HEK293T (cell line): ENCODE measurements around the gene HBE1.

Experiments used
- CTCF ChIA-PET: fragments of 350-600 bp; formaldehyde crosslinking; extraction: SDS; loops from one replicate; lab custom pipeline; 2021; ENCODE audit warnings: antibody characterized with exemption, inconsistent platforms; lab: Yijun Ruan, JAX
- POLR2A ChIA-PET: fragments of 350-600 bp; formaldehyde crosslinking; extraction: SDS; loops from one replicate; lab custom pipeline; 2020; ENCODE audit warnings: antibody characterized with exemption, inconsistent platforms; lab: Yijun Ruan, JAX
- DNase-seq: peaks from one replicate; pipeline ENCODE4 v3.0.0; 2012; ENCODE audit warnings: mixed read lengths; ENCODE audit errors: extremely low spot score
- ARNT ChIP-seq: fragments of 450-650 bp; IDR thresholded peaks from 2 replicates; pipeline ENCODE4 v1.6.1; 2017; ENCODE audit warnings: mild to moderate bottlenecking
- BHLHE40 ChIP-seq: fragments of 450-650 bp; IDR thresholded peaks from 2 replicates; pipeline ENCODE4 v1.6.1; 2016; ENCODE audit warnings: mild to moderate bottlenecking, moderate library complexity, borderline replicate concordance
- CTBP1 ChIP-seq: fragments of 450-650 bp; IDR thresholded peaks from 2 replicates; pipeline ENCODE4 v1.6.1; 2016; ENCODE audit warnings: borderline replicate concordance
- ELF4 ChIP-seq: fragments of 450-650 bp; IDR thresholded peaks from 2 replicates; pipeline ENCODE4 v1.6.1; 2017; ENCODE audit warnings: antibody characterized with exemption
- FOXA1 ChIP-seq: fragments of 450-650 bp; IDR thresholded peaks from 2 replicates; pipeline ENCODE4 v1.6.1; 2016; ENCODE audit warnings: mild to moderate bottlenecking
- FOXK2 ChIP-seq: fragments of 450-650 bp; IDR thresholded peaks from 2 replicates; pipeline ENCODE4 v1.6.1; 2016; ENCODE audit warnings: mild to moderate bottlenecking
- FOXM1 ChIP-seq: fragments of 450-650 bp; IDR thresholded peaks from 2 replicates; pipeline ENCODE4 v1.6.1; 2017; ENCODE audit warnings: mild to moderate bottlenecking, borderline replicate concordance
- HDGF ChIP-seq: fragments of 450-650 bp; IDR thresholded peaks from 2 replicates; pipeline ENCODE4 v1.6.1; 2017; ENCODE audit warnings: antibody characterized with exemption, borderline replicate concordance
- L3MBTL2 ChIP-seq: fragments of 450-650 bp; conservative IDR thresholded peaks from 2 replicates; pipeline ENCODE4 v1.6.1; 2016; ENCODE audit warnings: mild to moderate bottlenecking
- LEF1 ChIP-seq: fragments of 450-650 bp; IDR thresholded peaks from 2 replicates; pipeline ENCODE4 v1.6.1; 2017; ENCODE audit warnings: mild to moderate bottlenecking, borderline replicate concordance
- NFRKB ChIP-seq: fragments of 450-650 bp; IDR thresholded peaks from 2 replicates; pipeline ENCODE4 v1.6.1; 2016; ENCODE audit warnings: mild to moderate bottlenecking, moderate library complexity
- PKNOX1 ChIP-seq: fragments of 450-650 bp; IDR thresholded peaks from 2 replicates; pipeline ENCODE4 v1.6.1; 2016
- SP1 ChIP-seq: fragments of 450-650 bp; IDR thresholded peaks from 2 replicates; pipeline ENCODE4 v1.6.1; 2017
- SUZ12 ChIP-seq: fragments of 450-650 bp; IDR thresholded peaks from 2 replicates; pipeline ENCODE4 v1.6.1; 2016; ENCODE audit warnings: mild to moderate bottlenecking
- TARDBP ChIP-seq: fragments of 450-650 bp; IDR thresholded peaks from 2 replicates; pipeline ENCODE4 v1.6.1; 2016
- ZNF384 ChIP-seq: fragments of 450-650 bp; IDR thresholded peaks from 2 replicates; pipeline ENCODE4 v1.6.1; 2016

The HBE1 gene

GRCh38 chr11:5234381-5234834, 35.3 kb downstream of the HBE1 start, which contains the start of gene HBD:
Gene HBD (minus strand): TSS chr11:5234483. CDS start chr11:5234433, 50 bp downstream.
- ChIA-PET CTCF (no interaction called here), POLR2A (no interaction called here)
- TF ChIP-seq PKNOX1 = no peak
- no peak for TF ChIP-seq SP1
- no peak for TF ChIP-seq FOXK2
- no peak for TF ChIP-seq ELF4
- no peak for TF ChIP-seq CTBP1
- TF ChIP-seq HDGF = no peak
- no peak for TF ChIP-seq L3MBTL2
- no peak for TF ChIP-seq LEF1
- TF ChIP-seq FOXA1 = no peak
- TF ChIP-seq BHLHE40 = no peak
- no peak for TF ChIP-seq ZNF384
- DNase-seq = no peak

DNA sequence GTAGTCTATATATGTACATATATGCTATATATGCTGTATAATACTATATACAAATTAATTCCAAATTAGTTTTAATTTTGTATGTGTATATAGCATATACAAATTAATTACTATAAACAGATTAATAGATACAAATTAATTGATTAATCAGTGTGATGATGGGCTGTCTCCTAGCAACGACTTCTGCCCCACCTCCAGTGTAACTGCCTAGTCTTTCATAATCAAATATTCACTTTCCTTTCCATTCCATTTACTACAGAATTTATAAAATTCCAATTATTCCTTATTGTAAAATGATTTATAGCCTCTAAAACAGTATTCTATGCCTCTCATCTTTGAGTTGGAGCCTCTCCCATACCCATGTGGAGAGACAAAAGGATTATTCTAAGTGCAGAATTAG, 36.4 kb downstream of the HBE1 start:
- ChIA-PET CTCF (no interaction called here), POLR2A (no interaction called here)
- DNase-seq = no peak
- TF ChIP-seq ZNF384 = no peak
- no peak for TF ChIP-seq L3MBTL2
- TF ChIP-seq ELF4 = no peak
- no peak for TF ChIP-seq PKNOX1
- no peak for TF ChIP-seq LEF1
- no peak for TF ChIP-seq TARDBP
- no peak for TF ChIP-seq FOXK2
- TF ChIP-seq SP1 = no peak

- TF ChIP-seq SUZ12 (no peak), SP1 (no peak), ARNT (no peak), FOXM1 (no peak), FOXA1 (no peak), PKNOX1 (no peak), NFRKB (no peak), HDGF (no peak), CTBP1 (no peak), ZNF384 (no peak), LEF1 (no peak), TARDBP (no peak)
- no peak for DNase-seq
- ChIA-PET CTCF (no interaction called here), POLR2A (no interaction called here)
These were observed 36.9 kb downstream of the HBE1 start for GRCh38 chr11:5232821-5233220.

DNA sequence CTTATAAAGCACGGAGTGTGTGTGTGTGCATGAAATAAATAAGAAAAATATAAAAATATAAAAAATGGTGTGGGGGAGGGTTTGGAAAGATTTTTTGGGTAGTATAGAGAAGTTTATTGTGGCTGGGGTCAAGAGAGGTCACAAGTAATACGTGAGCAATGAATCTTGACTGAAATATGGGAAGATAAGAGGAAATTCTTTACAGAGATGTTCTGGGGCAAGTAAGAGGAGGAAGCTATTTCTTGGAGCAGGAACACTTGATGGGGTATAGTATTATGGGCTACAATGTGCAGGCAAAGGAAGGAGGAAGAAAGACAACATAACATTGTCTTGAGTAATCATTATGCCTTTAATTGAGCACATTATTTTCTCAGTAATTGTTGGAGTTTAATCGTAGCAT, 37.6 kb downstream of the HBE1 start:
- CTCF ChIA-PET = no interaction called here
- DNase-seq = no peak
- TF ChIP-seq CTBP1 (no peak), ELF4 (no peak), ZNF384 (no peak), FOXK2 (no peak), SUZ12 (no peak), FOXM1 (no peak), NFRKB (no peak), BHLHE40 (no peak), ARNT (no peak), FOXA1 (no peak), L3MBTL2 (no peak), TARDBP (no peak)
- POLR2A ChIA-PET = no interaction called here

- no peak for DNase-seq
- POLR2A ChIA-PET = no interaction called here
- CTCF ChIA-PET = no interaction called here
- TF ChIP-seq LEF1 (no peak), HDGF (no peak), SP1 (no peak), NFRKB (no peak), TARDBP (no peak), BHLHE40 (no peak), FOXA1 (no peak), L3MBTL2 (no peak)
These were observed 38.6 kb downstream of the HBE1 start for GRCh38 chr11:5231111-5231510.

DNA sequence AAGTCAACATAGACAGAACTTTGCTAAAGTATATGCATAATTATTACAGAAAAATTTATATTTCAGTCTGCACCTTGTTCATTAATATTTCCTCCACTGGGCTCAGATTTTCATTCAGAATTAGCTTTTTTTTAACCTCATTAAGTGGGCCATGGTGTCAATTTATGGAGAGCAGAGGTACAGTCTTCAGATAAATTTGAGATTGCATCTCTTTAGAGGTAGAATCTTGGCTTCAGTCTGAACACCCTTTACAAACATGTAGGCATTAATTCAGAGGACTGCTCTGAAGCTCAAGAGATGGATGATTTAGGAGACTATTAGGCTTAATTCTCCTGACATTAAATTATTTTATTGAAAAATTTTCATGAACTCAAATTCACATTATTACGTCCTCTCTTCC, 39.5 kb downstream of the HBE1 start:
- POLR2A ChIA-PET = no interaction called here
- no peak for DNase-seq
- CTCF ChIA-PET = no interaction called here
- no peak for TF ChIP-seq BHLHE40
- no peak for TF ChIP-seq HDGF

GRCh38 chr11:5229796-5230195, 39.9 kb downstream of the HBE1 start:
- TF ChIP-seq ZNF384 (no peak), SUZ12 (no peak), CTBP1 (no peak), ELF4 (no peak), PKNOX1 (no peak), SP1 (no peak), TARDBP (no peak), FOXM1 (no peak), ARNT (no peak)
- ChIA-PET CTCF (no interaction called here), POLR2A (no interaction called here)
- no peak for DNase-seq
